Measurements from ENCODE around the gene CCDC88C. TPM values are rescaled to one million over a fixed set of nuclear protein-coding genes. Genes with fewer than 3 reads are reported as not detected.
A peak's percentile ranks its signal among the peaks of the same experiment; 100 is the strongest.

Gene CCDC88C
- total and polyA plus RNA-seq, 8 donors = 26.2 to 41.8 (median 31.6) TPM

DNA sequence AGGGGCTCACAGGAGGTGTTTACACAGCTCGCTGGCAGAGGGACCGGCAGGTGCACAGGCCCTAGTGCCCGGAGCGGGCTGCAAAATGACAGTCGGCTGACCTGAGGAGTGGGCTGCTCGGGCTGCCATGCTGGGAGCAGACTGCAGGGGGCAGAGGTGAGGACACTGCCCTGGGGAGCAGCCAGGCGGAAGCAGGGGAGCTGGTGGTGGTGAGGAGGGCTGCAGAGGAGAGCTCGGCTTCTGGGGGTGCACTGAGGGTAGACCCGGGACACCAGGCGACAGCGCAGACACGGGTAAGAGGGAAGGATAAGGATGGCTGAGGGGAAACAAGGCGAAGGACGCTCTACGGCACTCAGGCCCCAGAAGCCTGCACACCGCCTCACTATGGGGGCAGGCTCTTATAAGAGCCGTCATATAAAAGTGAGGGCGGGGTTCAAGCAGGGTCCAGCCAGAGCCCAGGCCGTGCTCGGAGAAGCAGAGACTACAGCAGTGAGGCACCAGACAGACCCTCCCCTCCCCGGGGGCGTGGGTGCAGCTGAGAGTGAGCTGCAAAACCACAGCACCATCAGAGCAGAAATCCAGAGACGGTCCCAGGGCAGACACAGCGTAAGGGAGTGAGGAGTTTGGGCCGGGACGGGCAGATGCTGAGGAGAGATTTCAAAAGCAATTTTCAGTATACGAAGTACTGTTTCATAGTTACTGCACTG, 62.5 kb downstream of the CCDC88C start:
- peaks cover 0 to 9% of the 10 kb centered on the region in 2 donors for H3K36me3 ChIP-seq
- TF ChIP-seq, protein P1, sequence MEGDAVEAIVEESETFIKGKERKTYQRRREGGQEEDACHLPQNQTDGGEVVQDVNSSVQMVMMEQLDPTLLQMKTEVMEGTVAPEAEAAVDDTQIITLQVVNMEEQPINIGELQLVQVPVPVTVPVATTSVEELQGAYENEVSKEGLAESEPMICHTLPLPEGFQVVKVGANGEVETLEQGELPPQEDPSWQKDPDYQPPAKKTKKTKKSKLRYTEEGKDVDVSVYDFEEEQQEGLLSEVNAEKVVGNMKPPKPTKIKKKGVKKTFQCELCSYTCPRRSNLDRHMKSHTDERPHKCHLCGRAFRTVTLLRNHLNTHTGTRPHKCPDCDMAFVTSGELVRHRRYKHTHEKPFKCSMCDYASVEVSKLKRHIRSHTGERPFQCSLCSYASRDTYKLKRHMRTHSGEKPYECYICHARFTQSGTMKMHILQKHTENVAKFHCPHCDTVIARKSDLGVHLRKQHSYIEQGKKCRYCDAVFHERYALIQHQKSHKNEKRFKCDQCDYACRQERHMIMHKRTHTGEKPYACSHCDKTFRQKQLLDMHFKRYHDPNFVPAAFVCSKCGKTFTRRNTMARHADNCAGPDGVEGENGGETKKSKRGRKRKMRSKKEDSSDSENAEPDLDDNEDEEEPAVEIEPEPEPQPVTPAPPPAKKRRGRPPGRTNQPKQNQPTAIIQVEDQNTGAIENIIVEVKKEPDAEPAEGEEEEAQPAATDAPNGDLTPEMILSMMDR (IDR thresholded peaks at IDR 0.05) = no peak
- no peaks in the 10 kb centered on the region for H3K9me3 ChIP-seq
- ATAC-seq (no peak), DNase-seq (no peak)
- H3K27me3 ChIP-seq = no peaks in the 10 kb centered on the region
- no peak overlapping the region for H3K4me3 ChIP-seq
- peaks cover 12 to 43% of the 10 kb centered on the region in 2 donors for H3K4me1 ChIP-seq
- intact Hi-C loops (cut with DNase I) = no loop called here
- H3K27ac ChIP-seq = no peak overlapping the region

DNA sequence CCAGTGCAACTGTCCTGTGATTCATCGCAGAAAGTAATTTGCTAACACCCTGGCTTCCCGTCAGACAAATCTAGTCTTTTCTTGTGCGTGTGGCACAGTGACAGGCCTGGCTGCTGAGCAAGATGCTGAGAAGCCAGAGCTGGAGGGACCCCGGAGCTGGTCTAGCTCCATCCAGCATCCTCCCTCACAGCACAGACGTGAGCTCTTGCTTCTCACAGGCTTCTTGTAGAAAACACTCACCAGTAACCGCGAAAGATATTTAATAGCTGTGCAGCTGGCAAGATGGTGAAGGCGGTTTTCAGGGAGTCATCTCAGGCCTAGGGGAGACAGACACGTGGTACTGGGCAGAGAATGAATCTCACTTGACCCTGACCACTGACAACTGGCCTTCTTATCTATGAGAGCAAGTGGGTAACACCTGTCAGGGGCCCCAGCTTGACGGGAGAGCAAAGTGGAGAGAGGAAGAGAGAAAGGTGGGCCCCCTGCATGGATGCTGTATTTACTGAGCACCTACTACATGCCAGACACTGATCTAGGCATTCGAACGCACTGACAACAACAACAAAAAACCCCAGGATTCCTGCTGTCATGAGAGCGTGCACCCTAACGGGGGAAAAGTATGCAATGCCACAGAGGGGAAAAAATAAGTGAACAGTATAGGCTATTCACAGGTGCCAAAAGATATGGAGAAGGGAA, 63.3 kb downstream of the CCDC88C start:
- H3K36me3 ChIP-seq = peaks cover 0 to 9% of the 10 kb centered on the region in 2 donors
- intact Hi-C loops (cut with DNase I) = no loop called here
- H3K27ac ChIP-seq = no peak overlapping the region
- ATAC-seq (no peak), DNase-seq (peak in 1 of 4 donors; percentile 16)
- no peak overlapping the region for H3K4me3 ChIP-seq
- no peaks in the 10 kb centered on the region for H3K27me3 ChIP-seq
- peaks cover 12 to 46% of the 10 kb centered on the region in 2 donors for H3K4me1 ChIP-seq
- no peaks in the 10 kb centered on the region for H3K9me3 ChIP-seq
- TF ChIP-seq, protein P1 (IDR thresholded peaks at IDR 0.05) = no peak

DNA sequence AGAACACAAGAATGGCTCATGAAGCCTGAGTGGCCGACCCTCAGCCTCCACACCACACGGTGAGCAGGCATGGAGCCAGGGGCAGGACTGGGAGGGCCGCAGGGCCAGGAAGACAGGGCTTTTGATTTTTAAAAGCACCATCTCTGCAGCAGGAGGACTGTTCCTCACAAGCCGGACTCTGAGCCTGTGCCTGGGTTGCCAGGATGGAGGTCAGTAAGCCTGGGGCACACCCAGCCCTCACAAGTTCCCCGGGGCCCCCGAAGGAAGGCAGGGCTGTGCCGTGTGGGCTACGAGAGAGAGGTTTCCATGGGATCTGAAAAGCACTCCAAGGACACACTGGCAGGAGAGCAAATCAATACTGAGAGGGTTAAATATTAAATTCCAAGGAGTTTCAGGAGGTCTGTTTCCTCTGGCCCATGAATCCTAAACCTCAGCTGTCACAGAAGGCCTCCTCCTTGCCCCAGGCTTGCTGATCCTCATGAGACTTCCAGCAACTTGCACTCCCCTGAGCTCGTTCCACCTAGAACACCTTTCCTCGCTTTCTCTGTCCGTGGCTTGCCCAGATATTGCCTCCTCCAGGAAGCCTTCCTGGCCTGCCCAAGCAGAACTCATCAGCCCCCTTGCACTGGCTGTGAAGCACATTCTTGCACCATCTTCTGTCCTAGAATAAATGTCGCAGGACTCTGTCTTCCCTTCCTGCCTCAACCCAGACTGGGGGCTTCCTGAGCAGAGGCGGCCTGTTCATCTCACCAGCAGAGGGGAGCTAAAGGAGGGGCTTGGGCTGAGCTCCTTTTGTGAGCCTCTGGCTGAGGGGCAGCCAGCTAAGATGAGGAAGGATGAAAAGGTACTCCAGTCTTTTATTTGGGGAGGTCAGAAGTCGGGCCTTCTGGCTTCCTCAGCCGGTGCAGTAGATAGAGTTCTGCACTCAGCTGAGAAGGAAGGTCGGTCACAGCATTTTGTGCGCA, 64.6 kb downstream of the CCDC88C start:
- peak in 1 of 4 donors; percentile 71 for DNase-seq
- Histone ChIP-seq H3K27me3 (no peaks in the 10 kb centered on the region), H3K36me3 (peaks cover 0 to 4% of the 10 kb centered on the region in 2 donors), H3K4me1 (peaks cover 20 to 54% of the 10 kb centered on the region in 2 donors), H3K9me3 (no peaks in the 10 kb centered on the region), H3K27ac (peak overlapping the region in 1 of 2 donors; percentile 61), H3K4me3 (no peak overlapping the region)
- intact Hi-C loops (cut with DNase I) = no loop called here
- peak; percentile 4 for ATAC-seq
- TF ChIP-seq, protein P1 (IDR thresholded peaks at IDR 0.05) = no peak

DNA sequence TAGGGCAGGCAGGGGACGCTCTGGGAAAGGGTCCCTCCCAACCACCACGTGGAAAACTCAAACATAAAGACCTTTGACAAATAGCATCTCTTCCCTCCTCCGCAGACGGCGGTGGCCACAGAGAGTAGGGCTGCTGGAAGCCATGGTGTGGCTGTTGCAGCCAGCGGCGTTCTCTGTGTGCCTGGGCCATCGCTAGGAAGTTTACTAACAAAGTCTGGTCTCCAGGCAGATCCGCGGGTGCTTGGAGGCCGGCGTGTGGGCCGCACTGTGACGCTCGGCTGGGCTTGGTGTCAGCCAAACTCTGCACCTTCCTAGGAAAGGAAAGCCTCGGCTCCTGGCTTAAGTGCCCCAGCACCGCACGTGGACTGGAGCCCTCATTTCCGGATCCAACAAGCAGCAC, 65.6 kb downstream of the CCDC88C start:
- intact Hi-C loops (cut with DNase I) = no loop called here
- no peaks in the 10 kb centered on the region for H3K36me3 ChIP-seq
- H3K27ac ChIP-seq = peak overlapping the region in 1 of 2 donors; percentile 61
- no peak overlapping the region for H3K4me3 ChIP-seq
- no peaks in the 10 kb centered on the region for H3K27me3 ChIP-seq
- ATAC-seq = peak; percentile 69
- TF ChIP-seq, protein P1 (IDR thresholded peaks at IDR 0.05) = no peak
- no peaks in the 10 kb centered on the region for H3K9me3 ChIP-seq
- peak in 2 of 4 donors; percentile 60 to 83 for DNase-seq
- H3K4me1 ChIP-seq = peaks cover 20 to 54% of the 10 kb centered on the region in 2 donors

Measured in left lung (tissue), 10 donors.